ENCODE measurements around the gene YTHDC2. TPM values are rescaled to one million over a fixed set of nuclear protein-coding genes. Genes with fewer than 3 reads are reported as not detected.
"Not testable (repeated sequence)": the region's sequence is repeated elsewhere in the genome, so short reads cannot be mapped to it uniquely, and the experiment has no call there.

Gene YTHDC2
- total and polyA plus RNA-seq, 4 donors = 5.5 to 37.6 (median 27.2) TPM

DNA sequence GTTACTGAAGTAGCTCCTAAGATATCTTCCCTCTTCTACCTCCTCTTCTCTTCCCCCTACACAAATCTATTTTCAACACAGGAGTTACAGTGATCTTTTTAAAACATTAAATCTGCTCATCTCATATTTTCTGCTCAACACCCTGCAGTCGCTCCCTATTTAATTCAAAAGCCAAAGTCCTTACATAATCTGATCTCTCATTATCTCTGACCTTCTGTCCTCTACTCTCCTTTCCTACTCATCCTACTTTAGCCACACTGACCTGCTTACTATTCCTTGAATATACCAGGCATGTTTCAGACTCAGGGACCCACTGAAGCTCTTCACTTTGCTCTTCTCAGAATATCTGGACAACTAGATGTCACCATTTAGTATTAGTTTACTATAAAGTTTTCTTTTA lies 87.9 kb downstream of the YTHDC2 start:
- no peak overlapping the region for H3K4me3 ChIP-seq (ENCODE audit: low read length in 2 of 2)

DNA sequence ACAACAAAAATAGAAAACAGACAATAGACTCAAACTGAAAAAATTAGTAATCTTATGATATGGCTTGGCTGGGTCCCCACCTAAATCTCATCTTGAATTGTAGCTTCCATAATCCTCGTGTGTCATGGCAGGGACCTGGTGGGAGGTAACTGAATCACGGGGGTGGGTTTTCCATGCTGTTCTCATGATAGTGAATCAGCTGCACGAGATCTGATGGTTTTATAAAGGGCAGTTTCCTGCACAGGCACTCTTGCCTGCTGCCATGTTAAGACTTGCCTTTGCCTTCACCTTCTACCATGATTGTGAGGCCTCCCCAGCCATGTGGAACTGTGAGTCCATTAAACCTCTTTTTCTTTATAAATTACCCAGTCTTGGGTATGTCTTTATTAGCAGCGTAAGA lies 89.8 kb downstream of the YTHDC2 start:
- H3K4me3 ChIP-seq (ENCODE audit: low read length in 2 of 2); DNase-seq; ATAC-seq (ENCODE audit: low FRiP score); H3K36me3 ChIP-seq (ENCODE audit: control insufficient read depth in 1 of 2, insufficient read depth in 2 of 2, low read length in 1 of 2); H3K27me3 ChIP-seq (ENCODE audit: control insufficient read depth in 1 of 2, insufficient read depth in 2 of 2, low read length in 1 of 2); H3K27ac ChIP-seq (ENCODE audit: low read depth in 1 of 2, low read length in 2 of 2); H3K4me1 ChIP-seq (ENCODE audit: control insufficient read depth in 1 of 2, insufficient read depth in 2 of 2, low read length in 2 of 2); H3K9me3 ChIP-seq (ENCODE audit: control insufficient read depth, low read length): not testable (repeated sequence)
- WGBS, 2 donors = 74 to 81% methylated on average over 4 of the region's 4 CpGs
- intact Hi-C loops (cut with DNase I) = loop anchor here (10.0 kb wide), 3 partner anchors 218 to 608 kb away; no protein-coding TSS in a partner anchor

More for the DNA sequence above, 87.9 kb downstream of the YTHDC2 start:
- Histone ChIP-seq H3K27ac (ENCODE audit: low read depth in 1 of 2, low read length in 2 of 2) (no peak overlapping the region), H3K9me3 (ENCODE audit: control insufficient read depth, low read length) (no peaks in the 10 kb centered on the region), H3K27me3 (ENCODE audit: control insufficient read depth in 1 of 2, insufficient read depth in 2 of 2, low read length in 1 of 2) (no peaks in the 10 kb centered on the region), H3K4me1 (ENCODE audit: control insufficient read depth in 1 of 2, insufficient read depth in 2 of 2, low read length in 2 of 2) (no peaks in the 10 kb centered on the region), H3K36me3 (ENCODE audit: control insufficient read depth in 1 of 2, insufficient read depth in 2 of 2, low read length in 1 of 2) (no peaks in the 10 kb centered on the region)
- DNase-seq = no peak
- no peak for ATAC-seq (ENCODE audit: low FRiP score)
- 84 to 86% methylated on average over 1 of the region's 1 CpG for WGBS, 2 donors
- intact Hi-C loops (cut with DNase I) = loop anchor here (10.0 kb wide), 3 partner anchors 217 to 607 kb away; no protein-coding TSS in a partner anchor

DNA sequence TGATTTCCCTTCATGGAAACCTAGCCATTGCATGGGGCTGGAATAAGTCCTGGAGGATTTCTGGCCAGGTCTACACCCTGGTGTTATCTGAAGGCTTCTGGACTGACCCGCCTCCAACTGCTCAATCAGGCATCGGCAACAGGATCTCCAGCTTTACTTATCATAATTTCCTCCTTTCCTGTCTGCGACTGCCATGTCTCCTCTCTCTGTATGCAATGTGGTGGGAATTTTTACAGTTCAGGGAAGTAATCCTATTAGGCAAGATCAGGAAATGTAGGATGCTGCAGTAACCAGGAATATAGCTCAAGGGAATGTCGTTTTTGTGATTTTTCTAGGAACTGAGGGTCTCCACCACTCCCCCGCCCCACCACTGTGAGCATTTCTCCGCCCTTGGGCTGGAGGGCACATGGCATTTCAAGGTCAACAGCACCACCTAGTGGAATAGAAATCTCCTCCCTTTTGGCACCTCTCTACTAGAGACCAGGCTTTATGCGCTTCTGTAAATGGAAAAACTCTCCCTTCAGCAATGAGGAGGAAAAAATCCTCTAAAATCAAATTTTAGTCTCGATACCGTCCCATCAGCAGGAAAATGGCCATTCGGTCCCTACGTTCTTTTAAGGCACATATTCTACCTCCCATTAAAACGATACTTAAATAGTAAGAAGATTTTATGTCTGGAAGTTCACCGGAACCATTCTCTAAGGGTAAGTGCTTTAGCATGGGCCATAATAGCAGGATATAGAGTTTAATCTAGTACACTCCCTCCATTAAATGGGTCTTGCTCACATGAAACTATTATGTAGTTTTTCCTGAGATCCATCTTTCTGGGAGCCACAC lies 93.0 kb downstream of the YTHDC2 start:
- H3K4me3 ChIP-seq (ENCODE audit: low read length in 2 of 2) = no peak overlapping the region
- intact Hi-C loops (cut with DNase I) = loop anchor here (2.0 to 10.0 kb wide), 5 partner anchors 222 to 612 kb away; no protein-coding TSS in a partner anchor

DNA sequence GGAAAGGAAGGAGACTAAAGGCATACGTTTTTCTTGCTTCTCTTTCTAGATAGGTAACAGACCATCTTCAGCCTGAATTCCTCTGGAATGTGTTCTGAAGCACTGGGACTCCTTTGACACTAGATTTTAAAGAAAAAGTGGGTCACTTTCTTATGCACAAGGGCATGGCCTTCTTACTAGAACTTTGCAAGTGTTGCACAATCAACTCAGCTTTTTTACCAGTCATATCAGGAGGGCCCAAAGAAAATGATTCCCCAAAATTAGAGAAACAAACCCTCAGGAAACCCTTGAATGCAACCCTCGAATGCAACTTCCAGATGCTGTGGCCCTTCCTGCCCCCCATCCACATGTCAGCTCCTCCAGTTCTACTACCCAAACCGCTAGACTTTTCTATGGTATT lies 93.9 kb downstream of the YTHDC2 start:
- no peak for ATAC-seq (ENCODE audit: low FRiP score)
- intact Hi-C loops (cut with DNase I) = loop anchor here (2.0 to 10.0 kb wide), 5 partner anchors 223 to 613 kb away; no protein-coding TSS in a partner anchor
- DNase-seq = no peak
- Histone ChIP-seq H3K4me3 (ENCODE audit: low read length in 2 of 2) (no peak overlapping the region), H3K27me3 (ENCODE audit: control insufficient read depth in 1 of 2, insufficient read depth in 2 of 2, low read length in 1 of 2) (no peaks in the 10 kb centered on the region), H3K27ac (ENCODE audit: low read depth in 1 of 2, low read length in 2 of 2) (no peak overlapping the region), H3K36me3 (ENCODE audit: control insufficient read depth in 1 of 2, insufficient read depth in 2 of 2, low read length in 1 of 2) (no peaks in the 10 kb centered on the region), H3K4me1 (ENCODE audit: control insufficient read depth in 1 of 2, insufficient read depth in 2 of 2, low read length in 2 of 2) (no peaks in the 10 kb centered on the region), H3K9me3 (ENCODE audit: control insufficient read depth, low read length) (no peaks in the 10 kb centered on the region)
- WGBS, 2 donors = 61 to 71% methylated on average over 3 of the region's 3 CpGs

More for the DNA sequence above, 93.0 kb downstream of the YTHDC2 start:
- H3K27ac ChIP-seq (ENCODE audit: low read depth in 1 of 2, low read length in 2 of 2) = no peak overlapping the region
- no peaks in the 10 kb centered on the region for H3K27me3 ChIP-seq (ENCODE audit: control insufficient read depth in 1 of 2, insufficient read depth in 2 of 2, low read length in 1 of 2)
- DNase-seq (peak in 1 of 2 donors; percentile 49), ATAC-seq (ENCODE audit: low FRiP score) (peak; percentile 87)
- no peaks in the 10 kb centered on the region for H3K4me1 ChIP-seq (ENCODE audit: control insufficient read depth in 1 of 2, insufficient read depth in 2 of 2, low read length in 2 of 2)
- H3K9me3 ChIP-seq (ENCODE audit: control insufficient read depth, low read length) = no peaks in the 10 kb centered on the region
- 35% methylated on average over 13 of the region's 13 CpGs for WGBS, 2 donors
- no peaks in the 10 kb centered on the region for H3K36me3 ChIP-seq (ENCODE audit: control insufficient read depth in 1 of 2, insufficient read depth in 2 of 2, low read length in 1 of 2)

DNA sequence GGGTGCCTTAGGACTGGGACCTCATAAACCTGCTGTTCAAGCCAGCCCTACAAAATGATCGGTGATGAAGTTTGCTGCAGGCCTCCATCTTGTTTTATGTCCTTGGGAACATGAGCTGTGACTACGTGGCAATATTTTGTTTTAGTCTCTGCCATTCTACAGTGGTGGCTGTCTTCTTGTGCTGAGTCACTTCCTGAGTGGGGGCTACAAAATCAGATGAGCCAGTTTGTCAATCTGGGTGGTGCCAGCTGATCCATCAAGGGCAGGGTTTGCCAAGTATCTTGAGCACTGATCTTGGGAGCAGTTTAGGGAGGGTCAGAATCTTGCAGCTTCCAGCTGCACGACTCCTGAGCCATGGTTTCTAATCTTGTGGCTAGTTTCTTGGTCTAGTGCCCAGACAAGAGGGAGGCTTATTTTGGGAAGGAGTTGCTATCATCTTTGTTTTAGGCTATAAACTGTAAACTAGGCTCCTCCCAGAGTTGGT lies 94.7 kb downstream of the YTHDC2 start:
- intact Hi-C loops (cut with DNase I) = loop anchor here (5.0 to 10.0 kb wide), 4 partner anchors 223 to 613 kb away; no protein-coding TSS in a partner anchor
- H3K27me3 ChIP-seq (ENCODE audit: control insufficient read depth in 1 of 2, insufficient read depth in 2 of 2, low read length in 1 of 2) = no peaks in the 10 kb centered on the region
- no peaks in the 10 kb centered on the region for H3K4me1 ChIP-seq (ENCODE audit: control insufficient read depth in 1 of 2, insufficient read depth in 2 of 2, low read length in 2 of 2)
- ATAC-seq (ENCODE audit: low FRiP score) (no peak), DNase-seq (no peak)
- H3K4me3 ChIP-seq (ENCODE audit: low read length in 2 of 2) = no peak overlapping the region
- H3K36me3 ChIP-seq (ENCODE audit: control insufficient read depth in 1 of 2, insufficient read depth in 2 of 2, low read length in 1 of 2) = no peaks in the 10 kb centered on the region
- no peaks in the 10 kb centered on the region for H3K9me3 ChIP-seq (ENCODE audit: control insufficient read depth, low read length)
- no peak overlapping the region for H3K27ac ChIP-seq (ENCODE audit: low read depth in 1 of 2, low read length in 2 of 2)
- WGBS, 2 donors = 52 to 54% methylated on average over 3 of the region's 3 CpGs

DNA sequence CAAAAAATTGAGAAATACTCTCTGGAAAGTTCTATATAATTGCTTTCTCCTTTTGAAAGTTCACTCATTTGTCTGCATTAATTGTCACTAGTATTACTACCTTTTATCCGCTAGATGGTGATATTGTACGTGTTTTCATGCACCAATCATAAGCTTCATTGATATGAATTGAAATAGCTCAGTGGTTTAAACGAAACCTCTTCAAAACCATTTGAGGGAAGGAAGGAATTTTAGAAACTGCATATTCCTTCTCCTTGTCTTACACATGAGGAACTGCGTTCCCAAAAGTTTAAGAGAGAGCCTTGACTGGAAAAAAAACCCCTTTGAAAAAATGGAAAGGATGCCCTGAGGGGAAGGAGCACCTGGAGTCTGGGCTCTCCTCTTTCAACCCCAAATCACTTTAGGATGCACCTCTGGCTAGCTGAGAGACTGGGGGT lies 98.6 kb downstream of the YTHDC2 start:
- 2 to 3% methylated on average over 4 of the region's 4 CpGs for WGBS, 2 donors
- Histone ChIP-seq H3K4me3 (ENCODE audit: low read length in 2 of 2) (no peak overlapping the region), H3K9me3 (ENCODE audit: control insufficient read depth, low read length) (no peaks in the 10 kb centered on the region), H3K36me3 (ENCODE audit: control insufficient read depth in 1 of 2, insufficient read depth in 2 of 2, low read length in 1 of 2) (no peaks in the 10 kb centered on the region), H3K27ac (ENCODE audit: low read depth in 1 of 2, low read length in 2 of 2) (no peak overlapping the region), H3K4me1 (ENCODE audit: control insufficient read depth in 1 of 2, insufficient read depth in 2 of 2, low read length in 2 of 2) (no peaks in the 10 kb centered on the region), H3K27me3 (ENCODE audit: control insufficient read depth in 1 of 2, insufficient read depth in 2 of 2, low read length in 1 of 2) (no peaks in the 10 kb centered on the region)
- DNase-seq (no peak), ATAC-seq (ENCODE audit: low FRiP score) (peak; percentile 79)
- intact Hi-C loops (cut with DNase I) = loop anchor here (2.0 to 10.0 kb wide), 4 partner anchors 835 to 1463 kb away; no protein-coding TSS in a partner anchor

DNA sequence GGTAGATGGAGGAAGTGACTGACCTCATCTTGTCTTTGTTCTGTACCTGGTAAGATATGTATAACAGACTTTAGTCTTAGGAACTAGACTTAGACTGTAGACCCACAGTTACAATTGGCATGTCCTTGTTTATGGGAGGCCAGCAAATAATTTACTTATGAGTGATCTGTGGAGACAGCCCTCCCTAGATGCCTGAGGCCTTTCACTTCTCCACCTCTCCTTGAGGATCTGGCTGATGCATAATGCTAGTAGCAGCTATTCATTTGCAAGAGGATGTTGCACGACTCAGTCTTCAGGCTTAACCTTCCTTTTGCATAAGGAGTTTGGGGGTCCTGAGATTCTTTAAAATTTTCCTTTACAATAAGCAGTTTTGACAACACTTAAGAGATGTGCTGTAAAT lies 100.7 kb downstream of the YTHDC2 start:
- intact Hi-C loops (cut with DNase I) = loop anchor here (5.0 to 10.0 kb wide), 3 partner anchors 833 to 1461 kb away; no protein-coding TSS in a partner anchor
- Histone ChIP-seq H3K27me3 (ENCODE audit: control insufficient read depth in 1 of 2, insufficient read depth in 2 of 2, low read length in 1 of 2) (no peaks in the 10 kb centered on the region), H3K4me3 (ENCODE audit: low read length in 2 of 2) (no peak overlapping the region), H3K36me3 (ENCODE audit: control insufficient read depth in 1 of 2, insufficient read depth in 2 of 2, low read length in 1 of 2) (no peaks in the 10 kb centered on the region), H3K27ac (ENCODE audit: low read depth in 1 of 2, low read length in 2 of 2) (no peak overlapping the region), H3K4me1 (ENCODE audit: control insufficient read depth in 1 of 2, insufficient read depth in 2 of 2, low read length in 2 of 2) (no peaks in the 10 kb centered on the region), H3K9me3 (ENCODE audit: control insufficient read depth, low read length) (no peaks in the 10 kb centered on the region)
- 39 to 60% methylated on average over 1 of the region's 1 CpG for WGBS, 2 donors
- no peak for DNase-seq
- ATAC-seq (ENCODE audit: low FRiP score) = no peak

DNA sequence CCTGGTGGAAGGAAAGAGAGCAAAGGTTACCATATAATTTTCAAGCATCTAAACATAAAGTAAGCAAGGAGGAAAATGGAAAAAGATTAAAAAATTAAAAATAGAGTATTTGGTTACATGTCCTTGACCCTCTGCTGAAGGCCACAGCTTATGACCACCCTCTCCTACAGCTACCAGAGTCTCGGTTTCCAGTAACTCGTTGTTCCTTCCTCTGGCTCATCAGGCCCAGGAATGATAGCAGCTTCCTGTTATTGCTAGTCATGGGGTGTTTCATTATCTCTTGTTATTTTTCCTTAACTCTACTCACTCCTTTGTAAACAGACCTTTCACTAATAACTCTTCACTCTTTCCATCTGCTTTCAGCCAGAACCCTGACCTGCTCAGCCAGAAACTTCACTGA lies 102.2 kb downstream of the YTHDC2 start:
- 49 to 54% methylated on average over 2 of the region's 2 CpGs for WGBS, 2 donors
- H3K27ac ChIP-seq (ENCODE audit: low read depth in 1 of 2, low read length in 2 of 2) = no peak overlapping the region
- DNase-seq = no peak
- no peaks in the 10 kb centered on the region for H3K4me1 ChIP-seq (ENCODE audit: control insufficient read depth in 1 of 2, insufficient read depth in 2 of 2, low read length in 2 of 2)
- H3K4me3 ChIP-seq (ENCODE audit: low read length in 2 of 2) = no peak overlapping the region
- H3K36me3 ChIP-seq (ENCODE audit: control insufficient read depth in 1 of 2, insufficient read depth in 2 of 2, low read length in 1 of 2) = no peaks in the 10 kb centered on the region
- no peak for ATAC-seq (ENCODE audit: low FRiP score)
- no peaks in the 10 kb centered on the region for H3K9me3 ChIP-seq (ENCODE audit: control insufficient read depth, low read length)
- H3K27me3 ChIP-seq (ENCODE audit: control insufficient read depth in 1 of 2, insufficient read depth in 2 of 2, low read length in 1 of 2) = no peaks in the 10 kb centered on the region
- intact Hi-C loops (cut with DNase I) = loop anchor here (5.0 to 10.0 kb wide), 3 partner anchors 1179 to 1459 kb away; no protein-coding TSS in a partner anchor

Data from aorta (tissue), 5 donors.